GM19240 (cell line): ENCODE measurements around the gene ROBO2.

Source experiments
- DNase-seq: peaks from one replicate; pipeline ENCODE4 v3.0.0; 2011; ENCODE audit warnings: low spot score; ENCODE audit not compliant: insufficient read length

ROBO2 gene

DNA sequence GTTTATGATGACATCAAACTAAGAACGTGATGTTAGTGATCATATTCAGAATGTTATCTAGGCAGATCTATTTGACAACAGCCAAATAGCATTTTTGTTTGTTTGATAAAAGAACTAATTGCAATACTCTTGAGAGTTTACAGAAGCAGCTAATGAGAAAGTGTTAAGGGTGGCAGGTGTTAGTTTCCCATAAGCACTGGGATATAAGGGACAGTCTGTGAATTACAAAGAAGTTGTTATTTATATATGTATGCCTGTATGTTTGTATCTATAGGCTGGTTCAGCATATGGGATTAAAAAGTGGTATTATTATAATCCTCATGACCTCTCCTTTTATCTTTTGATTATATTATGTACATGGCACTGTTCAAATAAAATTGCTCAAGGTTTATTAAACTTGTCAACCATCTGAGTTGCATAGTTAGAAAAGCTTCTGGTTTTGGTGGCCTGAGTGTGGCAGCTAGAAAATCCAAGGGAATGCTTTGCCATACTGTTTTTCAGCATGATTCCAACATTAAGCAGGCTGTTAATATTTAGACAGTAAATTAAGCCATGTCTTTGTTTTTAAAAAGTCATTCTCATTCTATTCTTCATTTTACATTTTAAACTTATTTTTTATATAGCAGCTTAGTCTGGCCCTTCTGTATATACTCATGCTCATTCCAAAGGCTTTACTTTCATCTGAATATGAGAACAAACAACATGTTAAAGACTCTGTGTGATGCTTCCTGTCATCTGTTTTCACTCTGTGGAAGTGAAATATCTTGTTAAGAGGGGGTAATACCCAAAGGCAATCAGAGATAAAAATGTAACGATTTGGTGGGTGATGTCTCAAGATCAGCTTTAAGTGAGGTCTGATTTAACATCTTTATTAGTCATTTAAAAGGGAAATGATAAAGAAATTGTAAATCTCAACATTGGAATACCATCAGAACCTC, 13.1 kb downstream of the ROBO2 start:
- no peak for DNase-seq

DNA sequence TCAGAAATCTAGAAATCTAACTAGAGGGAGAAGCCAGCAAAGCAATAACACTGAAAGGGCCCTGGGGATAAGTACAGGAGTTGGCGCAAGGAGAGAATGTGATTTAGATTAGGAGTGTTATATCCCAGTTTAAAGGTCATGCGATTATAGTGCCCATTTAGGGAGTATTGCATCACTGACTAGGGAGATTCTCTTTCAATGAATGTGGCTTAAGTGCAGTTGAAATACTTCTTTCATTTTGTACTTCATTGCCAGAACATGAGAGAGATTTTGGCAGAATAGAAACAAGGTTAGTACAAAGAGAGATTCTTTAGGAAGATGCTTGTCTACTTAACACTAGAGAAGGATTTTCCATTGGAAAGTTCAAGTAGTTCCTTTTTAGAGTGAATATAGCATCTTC, 13.9 kb downstream of the ROBO2 start:
- DNase-seq = no peak

DNA sequence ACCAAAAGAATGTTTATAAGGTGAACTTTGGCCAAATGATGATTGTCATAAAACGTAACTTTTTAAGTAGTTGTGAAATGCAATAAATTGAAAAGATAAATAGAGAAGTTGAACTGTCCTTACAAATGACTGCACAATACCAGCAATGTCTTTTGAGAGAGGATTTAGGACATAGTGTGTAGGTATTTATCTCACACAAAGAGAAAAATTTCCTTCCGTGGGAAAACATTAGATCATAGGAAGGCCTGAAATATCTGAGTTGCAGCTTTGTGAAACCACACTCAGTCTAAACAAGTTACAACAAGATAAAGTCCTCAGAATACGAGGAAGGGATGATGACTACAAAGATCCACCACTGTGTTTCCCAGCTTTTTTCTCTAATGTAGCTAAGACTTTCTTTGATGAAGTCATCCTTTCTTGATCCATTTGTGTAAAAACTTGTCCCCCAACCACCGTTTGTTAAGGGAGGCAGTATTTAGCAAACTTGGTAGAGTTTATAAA, 16.0 kb downstream of the ROBO2 start:
- DNase-seq = no peak

DNA sequence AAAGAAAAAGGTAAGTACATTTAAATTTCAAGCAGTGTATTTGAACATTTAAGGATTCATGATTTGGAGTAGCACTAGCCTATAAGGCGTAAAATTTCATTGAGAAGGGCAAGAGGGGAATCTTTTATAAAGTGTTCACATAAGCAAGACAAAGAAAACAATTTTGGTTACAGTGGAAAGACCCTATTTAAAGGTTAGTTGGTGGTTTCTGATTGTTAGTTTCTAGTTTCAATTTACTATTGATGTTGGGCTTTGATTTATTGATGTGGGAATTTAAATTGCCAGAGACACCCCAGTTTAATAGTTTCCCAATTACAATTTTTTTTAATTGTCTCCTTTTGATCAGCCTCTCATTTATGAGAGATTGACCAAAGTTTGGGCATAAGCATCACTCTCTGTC, 19.5 kb downstream of the ROBO2 start:
- DNase-seq = no peak

DNA sequence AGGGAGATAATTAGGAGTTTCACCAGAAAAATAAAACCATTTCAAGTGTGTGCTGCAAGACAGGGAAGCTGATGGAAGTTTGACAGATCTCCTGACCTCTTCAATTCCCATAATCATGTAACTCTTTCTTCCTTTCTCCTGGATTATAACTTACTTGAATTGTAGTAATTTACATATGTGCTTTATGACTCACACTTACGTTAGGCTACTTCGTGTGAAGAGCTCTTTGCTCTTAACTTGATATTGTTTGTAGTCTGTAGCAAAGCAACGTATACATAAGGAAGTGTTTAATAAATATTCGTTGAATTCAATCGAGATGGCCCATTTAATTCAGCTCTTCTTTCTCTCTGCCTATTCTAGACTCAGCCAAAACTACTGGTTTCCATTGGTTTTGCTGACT, 23.5 kb downstream of the ROBO2 start:
- no peak for DNase-seq

DNA sequence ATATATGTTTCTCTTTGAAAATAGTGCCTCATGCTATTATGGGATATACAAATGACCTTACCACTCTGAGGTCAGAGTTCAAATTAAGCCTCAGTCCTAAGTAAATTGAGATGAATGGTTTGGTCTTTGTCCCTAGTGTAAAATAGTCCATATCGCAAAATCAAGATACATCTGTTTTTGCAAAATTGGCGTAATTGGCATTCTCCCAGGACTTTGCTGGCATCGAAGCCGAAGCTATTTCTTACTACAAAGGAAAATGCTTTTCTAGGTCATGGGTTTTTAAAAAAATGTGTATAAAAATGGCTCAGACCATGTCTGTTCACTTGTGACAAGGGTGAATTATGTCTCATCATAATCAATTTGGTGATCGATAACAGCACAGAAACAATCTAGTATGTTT, 25.9 kb downstream of the ROBO2 start:
- no peak for DNase-seq

DNA sequence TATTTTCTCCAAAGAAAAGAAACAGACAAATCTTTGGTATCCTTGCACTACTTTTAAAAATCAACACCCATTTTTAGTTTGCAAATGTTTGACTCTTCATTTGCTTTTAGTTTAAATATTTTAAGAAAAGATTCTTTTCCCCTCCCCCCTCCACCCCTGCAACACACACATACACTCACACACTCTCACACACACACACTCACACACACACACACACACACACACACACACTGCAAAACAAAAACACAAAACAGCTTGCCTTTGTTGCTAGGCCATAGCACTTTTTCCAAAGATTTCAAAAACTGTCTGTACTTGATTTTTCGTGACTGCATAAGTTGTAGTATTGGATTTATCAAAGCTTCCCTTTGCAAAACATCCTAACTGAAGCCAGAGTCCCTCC, 26.9 kb downstream of the ROBO2 start:
- no peak for DNase-seq

DNA sequence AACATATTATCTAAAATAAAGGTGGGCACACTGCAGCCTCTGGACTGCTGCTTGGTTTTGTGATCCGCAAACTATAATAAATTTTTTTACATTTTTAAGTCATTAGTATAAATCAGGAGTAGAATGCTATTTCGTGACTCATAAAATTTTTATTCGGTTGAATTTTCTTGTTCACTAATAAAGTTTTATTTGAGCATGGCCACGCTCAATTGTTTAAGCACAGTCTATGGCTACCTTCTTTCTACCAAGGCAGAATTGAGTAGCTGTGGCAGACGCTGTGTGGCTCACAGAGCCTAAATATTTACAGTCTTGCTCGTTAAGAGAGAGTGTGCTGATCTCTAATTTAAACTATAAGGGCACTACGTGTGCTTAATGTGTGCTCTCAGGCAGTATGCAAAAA, 28.9 kb downstream of the ROBO2 start:
- no peak for DNase-seq

DNA sequence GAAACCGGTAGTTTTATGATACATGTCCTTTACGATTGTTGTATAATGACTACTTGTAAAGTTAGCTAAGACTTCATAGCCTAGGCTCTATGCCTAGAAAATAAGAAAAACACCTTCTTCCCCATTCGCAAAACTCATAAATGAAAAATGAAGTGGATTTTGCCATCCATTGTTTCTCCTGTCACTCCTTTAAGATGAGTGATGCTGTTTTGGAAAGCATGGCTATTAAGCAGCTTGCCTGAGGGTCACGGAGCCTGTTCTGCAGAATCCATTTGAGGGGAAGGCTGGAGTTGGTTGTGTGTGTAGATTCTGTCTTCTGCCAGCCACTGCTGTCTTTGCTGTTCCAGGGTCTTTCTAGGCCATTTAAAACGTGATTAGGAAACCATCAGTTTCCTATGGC, 31.5 kb downstream of the ROBO2 start:
- DNase-seq = no peak

DNA sequence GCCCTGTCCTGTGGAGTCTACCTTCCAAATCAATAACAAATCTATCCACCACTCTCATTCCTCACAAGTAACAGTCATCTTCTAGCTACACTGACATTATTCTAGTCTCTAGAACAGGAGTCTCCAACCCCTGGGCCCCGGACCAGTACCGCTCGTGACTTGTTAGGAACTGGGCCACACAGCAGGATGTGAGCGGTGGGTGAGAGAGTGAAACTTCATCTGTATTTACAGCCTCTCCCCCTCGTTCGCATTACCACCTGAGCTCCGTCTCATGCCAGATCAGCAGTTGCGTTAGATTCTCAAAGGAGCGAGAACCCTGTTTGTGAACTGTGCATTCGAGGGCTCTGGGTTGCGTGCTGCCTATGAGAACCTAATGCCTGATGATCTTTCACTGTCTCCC, 31.9 kb downstream of the ROBO2 start:
- no peak for DNase-seq

DNA sequence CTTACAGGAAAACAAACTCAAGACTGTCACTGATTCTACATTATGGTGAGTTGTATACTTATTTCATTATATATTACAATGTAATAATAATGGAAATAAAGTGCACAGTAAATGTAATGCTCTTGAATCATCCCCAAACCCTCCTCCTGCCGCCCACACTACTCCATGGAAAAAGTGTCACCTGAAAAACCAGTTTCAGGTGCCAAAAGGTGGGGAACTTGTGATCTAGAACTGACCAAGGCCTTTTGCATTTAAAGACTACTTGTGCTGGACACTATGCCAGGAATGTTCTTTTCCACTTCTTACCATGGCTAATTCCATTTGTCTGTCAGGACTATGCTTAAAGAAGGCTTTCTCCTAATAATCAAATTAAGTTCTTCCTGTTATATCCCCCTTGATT, 32.3 kb downstream of the ROBO2 start:
- DNase-seq = no peak

DNA sequence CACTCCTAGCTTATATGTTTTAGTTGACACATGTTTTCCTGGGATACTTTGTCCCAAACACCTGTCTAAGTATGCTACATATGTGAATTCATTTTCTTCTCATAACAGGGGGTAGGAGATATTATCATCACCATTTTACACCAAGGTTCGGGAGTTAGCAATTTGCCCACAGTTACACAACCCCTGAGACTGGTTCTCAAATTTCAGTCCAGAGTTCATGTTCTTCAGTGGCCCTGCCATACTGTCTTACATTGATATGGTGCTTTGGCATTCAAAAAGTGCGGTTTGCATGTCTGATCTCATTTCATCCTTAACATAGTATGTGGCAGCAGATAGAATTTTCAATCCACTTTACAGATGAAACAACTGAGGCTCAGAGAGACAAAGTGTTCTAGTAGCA, 38.4 kb downstream of the ROBO2 start:
- no peak for DNase-seq

DNA sequence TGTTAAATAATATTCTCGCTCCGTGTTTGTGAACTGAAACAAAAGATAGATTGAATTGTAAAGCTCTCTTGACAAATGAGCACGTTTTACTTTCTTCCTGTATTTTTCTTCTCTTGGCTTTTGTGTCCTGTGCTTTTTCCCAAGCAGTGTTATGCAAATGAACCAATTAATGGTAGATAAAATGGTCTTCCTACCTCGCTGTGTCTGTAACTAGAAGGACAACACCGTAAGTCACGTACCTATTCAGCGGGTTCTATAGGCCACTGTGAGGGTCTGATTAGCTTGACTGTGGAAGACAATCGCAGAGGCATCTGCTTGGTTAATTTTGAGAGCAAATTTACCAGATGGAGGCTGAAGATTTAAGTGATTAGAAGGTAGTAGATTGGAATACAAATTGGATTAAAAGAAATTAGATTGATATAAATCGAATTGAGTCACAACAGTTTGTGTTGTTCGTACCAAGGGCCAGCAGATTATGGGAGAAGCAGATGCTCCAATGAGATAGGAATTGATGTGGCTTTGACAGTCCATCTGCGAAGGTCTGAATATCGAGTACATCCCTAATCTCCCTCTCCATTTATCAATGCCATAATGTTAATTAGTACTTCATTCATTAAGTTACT, 40.2 kb downstream of the ROBO2 start:
- no peak for DNase-seq

DNA sequence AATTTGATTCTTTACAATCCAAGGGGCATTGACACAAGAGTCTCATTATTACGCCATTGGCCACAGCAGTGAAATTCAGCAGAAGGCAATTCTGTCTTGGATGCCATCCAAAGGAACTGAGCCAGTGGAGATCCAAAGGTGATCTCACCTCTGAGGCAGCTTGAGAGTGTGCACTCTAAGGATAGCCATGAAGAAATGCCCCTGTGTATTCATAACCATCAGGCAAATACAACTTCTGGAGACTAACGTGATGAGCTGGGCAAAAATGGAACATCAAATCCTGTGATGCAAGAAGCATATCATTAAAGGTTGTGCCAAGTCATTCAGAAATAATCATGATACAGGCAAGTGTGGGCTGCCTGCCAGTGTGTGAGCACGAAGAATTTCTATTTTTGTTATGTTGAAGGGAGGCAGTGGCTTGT, 41.4 kb downstream of the ROBO2 start:
- DNase-seq = no peak

DNA sequence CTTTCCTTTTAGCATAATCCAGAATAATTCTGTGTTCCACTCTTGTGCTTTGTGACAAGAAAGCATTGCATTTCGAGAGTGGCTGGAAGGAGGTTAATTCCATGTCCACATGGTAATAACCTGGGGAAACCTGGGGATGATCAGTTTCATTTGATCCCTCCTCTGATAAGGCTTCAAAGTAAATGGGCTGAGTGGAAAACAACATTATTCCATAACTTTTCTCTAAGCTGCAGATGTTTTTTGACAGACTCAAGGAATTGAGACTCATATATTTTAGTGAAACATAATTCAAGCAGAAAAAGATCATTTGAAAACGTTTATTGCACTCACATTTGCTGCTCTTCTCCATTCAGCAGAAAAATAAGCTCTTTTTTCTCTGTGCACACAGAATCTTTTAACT, 44.6 kb downstream of the ROBO2 start:
- no peak for DNase-seq

DNA sequence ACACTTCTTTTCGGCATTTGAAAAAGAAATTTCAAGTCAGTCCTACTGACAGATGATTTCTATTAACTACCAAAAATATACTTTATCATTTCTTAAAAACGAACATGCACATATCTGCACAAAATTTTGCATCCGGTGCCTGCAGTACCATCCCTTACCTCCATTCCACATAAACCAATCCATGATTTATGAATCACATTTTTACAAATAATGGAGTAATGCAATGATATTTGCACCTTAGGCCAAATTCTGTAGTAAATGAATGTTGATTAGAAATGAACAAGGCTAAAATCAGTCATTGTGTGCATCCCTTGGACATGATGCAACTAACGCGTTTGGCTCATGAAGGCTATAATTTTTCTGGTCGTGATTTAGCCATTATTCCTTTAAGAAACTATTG, 46.5 kb downstream of the ROBO2 start:
- no peak for DNase-seq

DNA sequence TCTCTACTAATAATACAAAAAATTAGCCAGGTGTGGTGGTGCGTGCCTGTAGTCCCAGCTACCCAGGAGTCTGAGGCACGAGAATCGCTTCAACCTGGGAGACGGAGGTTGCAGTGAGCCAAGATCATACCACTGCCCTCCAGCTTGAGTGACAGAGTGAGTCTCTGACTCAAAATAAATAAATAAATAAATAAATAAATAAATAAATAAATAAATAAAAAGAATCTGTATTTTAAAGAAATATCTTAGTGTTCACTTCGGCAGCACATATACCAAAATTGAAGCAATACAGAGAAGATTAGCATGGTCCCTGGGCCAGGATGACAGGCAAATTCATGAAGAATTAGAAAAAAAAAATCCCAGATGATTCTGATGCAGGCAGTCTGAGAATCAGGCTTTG, 51.9 kb downstream of the ROBO2 start:
- no peak for DNase-seq

DNA sequence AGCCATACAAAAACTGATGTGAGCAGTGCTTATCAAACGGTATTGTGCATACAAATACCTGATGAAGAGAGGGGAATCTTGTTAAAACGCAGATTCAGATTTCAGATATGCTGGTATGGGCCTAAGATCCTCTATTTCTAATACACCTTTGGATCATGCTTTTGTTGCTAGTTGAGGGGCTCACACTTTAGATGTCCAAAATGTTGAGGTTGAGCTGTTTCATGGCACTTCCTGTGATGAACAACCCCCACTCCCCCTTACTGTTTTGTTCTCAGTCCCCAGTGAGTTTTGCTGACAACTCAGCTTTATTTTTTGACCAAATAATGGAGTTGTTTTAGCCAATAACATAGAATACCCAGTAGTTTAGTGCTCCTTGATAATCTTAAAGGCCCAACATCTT, 53.2 kb downstream of the ROBO2 start:
- no peak for DNase-seq

DNA sequence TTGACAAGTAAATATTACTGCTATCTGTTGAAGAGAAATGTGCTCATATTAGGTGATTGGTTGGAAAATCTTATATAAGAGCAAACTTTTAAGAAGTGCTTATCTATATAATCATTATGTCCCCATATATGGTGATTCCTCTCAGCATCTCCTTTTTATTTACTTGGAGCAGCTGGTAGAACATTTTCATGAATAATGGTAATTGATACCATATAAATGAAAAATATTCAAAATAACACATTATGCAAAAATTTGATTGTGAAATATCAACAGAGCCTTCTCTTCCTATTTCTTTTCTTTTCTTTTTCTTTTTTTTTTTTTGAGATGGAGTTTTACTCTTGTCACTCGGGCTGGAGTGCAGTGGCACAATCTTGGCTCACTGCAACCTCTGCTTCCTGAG, 56.2 kb downstream of the ROBO2 start:
- DNase-seq = no peak

DNA sequence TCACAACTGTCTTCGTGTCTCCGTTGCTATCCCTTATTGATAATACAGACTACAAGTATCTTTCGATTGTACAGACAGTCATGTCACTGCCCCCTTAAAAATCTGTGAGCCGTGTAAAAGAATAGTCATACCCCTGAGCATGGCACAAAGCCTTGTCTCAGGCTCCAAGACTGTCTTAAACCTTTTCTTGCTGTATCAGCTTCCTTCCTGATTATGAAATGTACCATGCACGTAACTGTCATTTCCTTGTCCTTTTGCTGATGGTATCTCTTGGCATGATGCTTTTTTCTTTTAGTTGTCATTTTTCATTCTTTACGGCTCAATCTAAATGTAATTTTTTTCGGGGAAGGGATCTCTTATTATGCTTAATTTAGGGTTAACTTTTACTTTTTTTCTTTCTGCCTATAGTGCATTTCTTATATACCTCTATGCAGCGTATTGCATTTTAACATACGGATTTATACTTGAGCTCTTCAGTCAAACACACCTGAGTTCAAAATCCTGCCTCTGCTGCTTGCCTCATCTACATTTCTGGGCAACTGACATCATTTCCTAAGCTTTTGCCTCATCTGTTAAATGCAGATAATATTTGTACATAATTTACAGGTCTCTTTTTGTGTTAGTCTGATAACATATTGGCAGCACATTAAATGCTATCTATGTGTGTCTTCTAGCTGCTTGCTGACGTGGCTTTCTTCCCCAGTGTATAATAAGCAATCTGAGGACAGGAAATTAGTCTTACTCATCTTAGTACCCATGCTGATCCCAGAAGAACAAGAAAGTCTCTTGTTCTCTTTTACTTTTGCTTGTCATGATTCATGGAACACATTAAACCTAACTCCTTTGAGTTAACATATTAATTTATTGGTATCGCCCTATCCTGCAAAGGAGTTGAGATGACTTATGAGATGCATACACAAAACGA, 57.3 kb downstream of the ROBO2 start:
- DNase-seq = no peak

DNA sequence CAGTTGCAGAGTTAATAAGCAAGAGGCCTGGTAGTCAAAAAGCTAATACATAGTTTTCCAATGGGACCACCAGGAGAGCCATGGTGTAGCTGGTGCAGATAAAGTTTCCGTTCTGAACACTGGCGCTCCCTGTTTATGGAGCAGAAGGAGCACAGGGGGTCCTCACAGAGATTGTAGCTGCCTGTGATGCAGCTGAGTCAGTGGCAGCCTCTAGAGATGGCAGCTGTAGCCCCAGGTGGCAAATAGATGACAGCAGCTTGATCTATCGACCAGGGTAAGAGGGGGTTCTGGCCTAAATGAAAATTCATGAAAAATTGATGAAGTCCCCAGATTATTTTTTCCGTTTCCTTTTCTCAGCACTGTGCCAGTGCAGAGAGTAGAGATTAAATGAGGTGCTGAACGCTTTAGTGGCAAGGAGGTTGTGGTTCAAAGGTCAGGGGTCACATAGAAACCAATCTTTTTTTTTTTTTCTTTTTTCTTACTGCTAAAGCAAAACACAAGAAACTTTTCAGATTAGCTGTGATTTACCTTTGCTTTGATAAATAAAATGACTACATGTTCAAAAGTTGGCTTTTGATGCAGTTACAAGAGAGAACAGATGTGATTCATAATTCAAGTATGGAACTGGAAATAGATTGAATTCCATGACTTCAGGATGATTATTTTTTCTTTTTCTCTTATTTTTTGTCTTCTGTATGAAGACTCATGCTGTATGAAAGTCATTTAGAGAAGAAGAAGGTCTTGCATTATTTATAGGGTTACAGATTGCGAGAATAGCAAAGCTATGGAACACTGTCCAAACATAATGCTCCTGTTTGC, 63.3 kb downstream of the ROBO2 start:
- no peak for DNase-seq
